Measurements from ENCODE around the gene AQP9. TPM values are rescaled to one million over a fixed set of nuclear protein-coding genes. Genes with fewer than 3 reads are reported as not detected.

AQP9 gene
- total and polyA plus RNA-seq, 7 donors: 0.12 to 1.8 (median 0.45) TPM

DNA sequence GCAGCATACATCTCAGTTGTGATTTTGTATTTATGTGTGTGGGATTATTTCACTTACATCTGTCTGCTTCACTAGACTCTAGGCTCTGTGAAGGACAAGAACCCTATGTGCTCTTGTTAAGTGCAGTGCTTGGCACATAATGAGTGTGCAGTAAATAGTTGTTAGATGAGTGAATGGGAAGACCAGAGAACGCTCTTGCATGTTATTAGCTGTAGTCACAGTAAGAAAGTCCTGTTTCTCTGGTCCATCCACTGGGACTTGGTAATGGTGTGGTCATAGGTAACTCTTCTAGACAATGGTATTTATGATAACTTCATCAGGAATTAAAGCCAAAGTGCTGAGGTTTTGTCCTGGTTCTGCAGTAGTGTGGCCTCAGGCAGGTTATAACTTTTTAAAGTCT, 1.4 kb upstream of the AQP9 start:
- Histone ChIP-seq H3K27me3 (ENCODE audit: insufficient read depth in 3 of 3, low read length in 2 of 3) (peaks cover 1 to 3% (median 2%) of the 10 kb centered on the region in 3 donors), H3K4me3 (no peak overlapping the region), H3K9me3 (no peaks in the 10 kb centered on the region), H3K36me3 (ENCODE audit: insufficient read depth in 1 of 2, low read depth in 1 of 2) (no peaks in the 10 kb centered on the region), H3K4me1 (no peaks in the 10 kb centered on the region), H3K27ac (no peak overlapping the region)
- intact Hi-C loops (cut with DNase I): no loop called here
- 80 to 95% (median 89%) methylated on average over 1 of the region's 1 CpG for WGBS, 3 donors
- DNase-seq (no peak), ATAC-seq (no peak)
- TF ChIP-seq, protein P1, sequence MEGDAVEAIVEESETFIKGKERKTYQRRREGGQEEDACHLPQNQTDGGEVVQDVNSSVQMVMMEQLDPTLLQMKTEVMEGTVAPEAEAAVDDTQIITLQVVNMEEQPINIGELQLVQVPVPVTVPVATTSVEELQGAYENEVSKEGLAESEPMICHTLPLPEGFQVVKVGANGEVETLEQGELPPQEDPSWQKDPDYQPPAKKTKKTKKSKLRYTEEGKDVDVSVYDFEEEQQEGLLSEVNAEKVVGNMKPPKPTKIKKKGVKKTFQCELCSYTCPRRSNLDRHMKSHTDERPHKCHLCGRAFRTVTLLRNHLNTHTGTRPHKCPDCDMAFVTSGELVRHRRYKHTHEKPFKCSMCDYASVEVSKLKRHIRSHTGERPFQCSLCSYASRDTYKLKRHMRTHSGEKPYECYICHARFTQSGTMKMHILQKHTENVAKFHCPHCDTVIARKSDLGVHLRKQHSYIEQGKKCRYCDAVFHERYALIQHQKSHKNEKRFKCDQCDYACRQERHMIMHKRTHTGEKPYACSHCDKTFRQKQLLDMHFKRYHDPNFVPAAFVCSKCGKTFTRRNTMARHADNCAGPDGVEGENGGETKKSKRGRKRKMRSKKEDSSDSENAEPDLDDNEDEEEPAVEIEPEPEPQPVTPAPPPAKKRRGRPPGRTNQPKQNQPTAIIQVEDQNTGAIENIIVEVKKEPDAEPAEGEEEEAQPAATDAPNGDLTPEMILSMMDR (IDR thresholded peaks at IDR 0.05): no peak

- ATAC-seq (no peak), DNase-seq (no peak)
- H3K27me3 ChIP-seq (ENCODE audit: insufficient read depth in 3 of 3, low read length in 2 of 3): peaks cover 1 to 3% (median 2%) of the 10 kb centered on the region in 3 donors
- TF ChIP-seq, protein P1 (IDR thresholded peaks at IDR 0.05): no peak
- no peaks in the 10 kb centered on the region for H3K36me3 ChIP-seq (ENCODE audit: insufficient read depth in 1 of 2, low read depth in 1 of 2)
- 75 to 88% (median 81%) methylated on average over 1 of the region's 1 CpG for WGBS, 3 donors
- H3K4me3 ChIP-seq: no peak overlapping the region
- no peaks in the 10 kb centered on the region for H3K4me1 ChIP-seq
- H3K9me3 ChIP-seq: no peaks in the 10 kb centered on the region
- H3K27ac ChIP-seq: no peak overlapping the region
- intact Hi-C loops (cut with DNase I): no loop called here
These were observed 495 bp upstream of the AQP9 start for GRCh38 chr15:58137686-58138085.

DNA sequence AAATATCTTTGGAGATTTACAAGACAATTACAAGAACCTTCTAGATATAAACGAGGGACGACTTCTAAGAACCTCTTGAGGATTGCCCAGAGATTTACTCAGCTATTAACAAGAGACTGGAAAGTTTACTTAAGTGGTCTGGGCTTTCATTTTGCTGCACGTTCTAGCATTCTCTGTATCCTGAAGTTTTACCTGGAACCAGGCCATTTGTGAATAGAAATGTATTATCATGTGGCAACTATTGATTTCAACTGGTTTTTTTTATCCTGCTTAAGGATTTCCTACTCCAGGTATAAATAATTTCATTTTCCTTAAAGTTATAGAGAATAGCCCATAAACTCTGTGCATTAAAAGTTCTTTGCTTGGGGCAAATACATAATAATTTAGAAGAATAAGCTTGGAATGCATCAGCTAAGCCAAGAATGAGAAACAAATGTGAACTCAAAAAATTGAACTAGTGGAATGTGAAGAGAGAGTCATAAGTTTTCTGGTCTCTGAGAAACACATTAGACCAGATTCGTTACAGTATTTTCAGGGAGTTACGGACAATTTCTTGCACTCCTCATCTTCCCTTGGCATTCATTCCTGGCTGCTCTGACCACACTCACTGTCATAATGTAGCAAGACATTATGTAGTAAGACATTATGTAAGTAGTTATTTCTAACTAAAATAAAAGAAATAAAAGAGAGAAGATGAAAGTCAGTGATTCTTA, 1.3 kb downstream of the AQP9 start:
- Histone ChIP-seq H3K36me3 (ENCODE audit: insufficient read depth in 1 of 2, low read depth in 1 of 2) (no peaks in the 10 kb centered on the region), H3K27me3 (ENCODE audit: insufficient read depth in 3 of 3, low read length in 2 of 3) (peaks cover 1 to 2% (median 2%) of the 10 kb centered on the region in 3 donors), H3K4me1 (no peaks in the 10 kb centered on the region), H3K9me3 (no peaks in the 10 kb centered on the region), H3K27ac (no peak overlapping the region), H3K4me3 (no peak overlapping the region)
- no peak for ATAC-seq
- no peak for DNase-seq
- TF ChIP-seq, protein P1 (IDR thresholded peaks at IDR 0.05): no peak
- 27 to 34% (median 29%) methylated on average over 5 of the region's 5 CpGs for whole genome bisulfite sequencing, 3 donors
- intact Hi-C loops (cut with DNase I): no loop called here

DNA sequence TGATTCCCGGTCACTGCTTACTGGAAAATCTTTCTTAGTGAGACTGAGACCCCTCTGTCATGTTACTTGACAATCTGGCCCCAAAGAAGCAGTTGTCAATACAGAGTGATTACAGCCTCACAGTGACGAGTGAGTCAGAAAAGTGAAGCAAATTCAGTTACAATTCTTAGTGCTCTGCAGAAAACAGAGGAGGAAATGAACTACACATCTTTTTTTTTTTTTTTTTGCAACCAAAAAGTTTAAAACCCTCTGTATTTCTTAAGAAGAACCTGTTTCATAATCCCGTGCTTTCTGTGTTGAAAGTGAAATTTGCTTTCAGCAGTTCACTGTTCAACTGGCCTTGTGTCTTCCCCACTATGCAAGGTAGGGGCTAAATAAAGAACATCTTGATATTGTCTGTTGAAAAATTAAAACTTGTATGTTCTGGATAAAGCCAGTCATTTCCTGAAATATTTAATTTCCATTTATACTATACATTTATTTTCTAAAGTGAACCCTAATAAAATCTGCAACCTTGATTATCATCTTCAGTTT, 1.9 kb downstream of the AQP9 start:
- H3K36me3 ChIP-seq (ENCODE audit: insufficient read depth in 1 of 2, low read depth in 1 of 2): no peaks in the 10 kb centered on the region
- no peak overlapping the region for H3K27ac ChIP-seq
- H3K4me3 ChIP-seq: no peak overlapping the region
- peaks cover 0 to 2% (median 1%) of the 10 kb centered on the region in 3 donors for H3K27me3 ChIP-seq (ENCODE audit: insufficient read depth in 3 of 3, low read length in 2 of 3)
- TF ChIP-seq, protein P1 (IDR thresholded peaks at IDR 0.05): no peak
- intact Hi-C loops (cut with DNase I): no loop called here
- DNase-seq (no peak), ATAC-seq (no peak)
- H3K4me1 ChIP-seq: no peaks in the 10 kb centered on the region
- WGBS, 3 donors: 32 to 45% (median 34%) methylated on average over 3 of the region's 3 CpGs
- H3K9me3 ChIP-seq: no peaks in the 10 kb centered on the region

Measured in psoas muscle (tissue), 8 donors.